CD14-positive monocyte (primary cell): ENCODE data around the gene CHAT. TPM values are rescaled to one million over a fixed set of nuclear protein-coding genes. Genes with fewer than 3 reads are reported as not detected.

Source experiments
- DNase-seq, 3 donors: peaks; one replicate each; pipeline ENCODE4 v3.0.0-alpha.2; 2011 to 2022
- H2AFZ ChIP-seq: 2 replicates; pipeline ENCODE4 v1.6.0; 2012; ENCODE audit warnings: mild to moderate bottlenecking, low read depth, low read length, inconsistent platforms; ENCODE audit not compliant: insufficient read depth, poor library complexity, severe bottlenecking
- H3K27ac ChIP-seq, 2 donors: 1 replicate in 1 of 2; 2 replicates in 1 of 2; pipeline ENCODE4 v1.5.1; 2012 to 2013; ENCODE audit warnings: low read length in 2 of 2, control low read depth in 1 of 2, inconsistent platforms in 1 of 2, low read depth in 1 of 2, mild to moderate bottlenecking in 1 of 2
- H3K27me3 ChIP-seq, 2 donors: one replicate each; pipeline versions ENCODE4 v1.6.0 to v1.6.1; 2011 to 2013; ENCODE audit warnings: low read length in 2 of 2; ENCODE audit not compliant: control insufficient read depth in 2 of 2, insufficient read depth in 2 of 2
- H3K36me3 ChIP-seq, 2 donors: replicated peaks in 1 of 2; 1 replicate in 1 of 2; 2 replicates in 1 of 2; pipeline versions ENCODE4 v1.5.1 to v1.6.1; 2012 to 2013; ENCODE audit warnings: low read length in 2 of 2, control low read depth in 1 of 2, inconsistent platforms in 1 of 2, mild to moderate bottlenecking in 1 of 2; ENCODE audit not compliant: insufficient read depth in 2 of 2, control insufficient read depth in 1 of 2
- H3K4me1 ChIP-seq, 2 donors: 1 replicate in 1 of 2; 2 replicates in 1 of 2; pipeline versions ENCODE4 v1.5.1 to v1.6.1; 2012 to 2013; ENCODE audit warnings: low read length in 2 of 2, control low read depth in 1 of 2, inconsistent platforms in 1 of 2, mild to moderate bottlenecking in 1 of 2, moderate library complexity in 1 of 2; ENCODE audit not compliant: insufficient read depth in 2 of 2, control insufficient read depth in 1 of 2
- H3K4me2 ChIP-seq: replicated peaks from 2 replicates; pipeline ENCODE3; 2012; ENCODE audit warnings: low read length, moderate library complexity, mild to moderate bottlenecking; ENCODE audit not compliant: poor library complexity, severe bottlenecking; ENCODE audit errors: extremely low read depth
- H3K4me3 ChIP-seq, 3 experiments: fragments of 200-600 bp in 1 of 3; sonication (generic) in 1 of 3; replicated peaks in 1 of 3; 1 replicate in 2 of 3; 2 replicates in 1 of 3; pipeline ENCODE4 v1.5.1; 2011 to 2013; ENCODE audit warnings: low read length in 3 of 3, mild to moderate bottlenecking in 3 of 3, control low read depth in 2 of 3, low read depth in 2 of 3, inconsistent platforms in 1 of 3, moderate library complexity in 1 of 3
- H3K79me2 ChIP-seq: 2 replicates; pipeline ENCODE4 v1.6.0; 2012; ENCODE audit warnings: mild to moderate bottlenecking, control low read depth, inconsistent platforms, low read length, moderate library complexity; ENCODE audit not compliant: insufficient read depth
- H3K9ac ChIP-seq: 2 replicates; pipeline ENCODE4 v1.6.0; 2017; ENCODE audit warnings: low read length, mild to moderate bottlenecking; ENCODE audit not compliant: insufficient read depth, poor library complexity, severe bottlenecking
- H3K9me3 ChIP-seq, 2 donors: replicated peaks in 1 of 2; 1 replicate in 1 of 2; 2 replicates in 1 of 2; pipeline versions ENCODE4 v1.5.1 to v1.6.1; 2012 to 2013; ENCODE audit warnings: low read length in 2 of 2, control low read depth in 1 of 2; ENCODE audit not compliant: control insufficient read depth in 1 of 2, insufficient read depth in 1 of 2
- H4K20me1 ChIP-seq: 2 replicates; pipeline ENCODE4 v1.6.0; 2012; ENCODE audit warnings: mild to moderate bottlenecking, low read length, control low read depth, moderate library complexity; ENCODE audit not compliant: insufficient read depth
- H3K27ac Mint-ChIP-seq, 7 donors: one replicate each; pipeline ENCODE4 v1.8.0; 2020; ENCODE audit warnings: mild to moderate bottlenecking in 7 of 7, mixed read lengths in 7 of 7, moderate library complexity in 6 of 7, inconsistent platforms in 2 of 7
- H3K27me3 Mint-ChIP-seq, 3 donors: one replicate each; pipeline ENCODE4 v1.8.0; 2021 to 2022; ENCODE audit warnings: low read depth in 3 of 3, mild to moderate bottlenecking in 3 of 3, mixed read lengths in 3 of 3, moderate library complexity in 3 of 3, inconsistent platforms in 1 of 3
- H3K36me3 Mint-ChIP-seq, 2 donors: one replicate each; pipeline ENCODE4 v1.8.0; 2020; ENCODE audit warnings: mixed read lengths in 2 of 2, inconsistent platforms in 1 of 2, mild to moderate bottlenecking in 1 of 2
- H3K4me1 Mint-ChIP-seq: one replicate; pipeline ENCODE4 v1.8.0; 2020; ENCODE audit warnings: mild to moderate bottlenecking, mixed read lengths
- H3K4me3 Mint-ChIP-seq, 2 donors: one replicate each; pipeline ENCODE4 v1.8.0; 2020; ENCODE audit warnings: mild to moderate bottlenecking in 2 of 2, mixed read lengths in 2 of 2, moderate library complexity in 1 of 2
- H3K9me3 Mint-ChIP-seq, 7 donors: one replicate each; pipeline ENCODE4 v1.8.0; 2020 to 2022; ENCODE audit warnings: mixed read lengths in 7 of 7, mild to moderate bottlenecking in 6 of 7, moderate library complexity in 6 of 7, inconsistent platforms in 2 of 7
- WGBS: methylation state at CpG from one replicate; pipeline ENCODE4 v1.1.5; 2013; ENCODE audit warnings: missing lambda C conversion rate; ENCODE audit not compliant: insufficient coverage; 5-methylcytosine and 5-hydroxymethylcytosine counted together
- intact Hi-C, 2 donors: fragments of 100-400 bp; cut with micrococcal nuclease; formaldehyde crosslinking; loops; one replicate each; pipeline versions ENCODE4 v1.15.0 to v1.15.1; 2023
- polyA plus RNA-seq, 3 donors: library from polyadenylated mRNA; depleted of rRNA in 1 of 3; unstranded in 2 of 3; stranded (reverse) in 1 of 3; fragments of 300-500 nt in 2 of 3; fragments of >200 nt in 1 of 3; fragmentation: Illumina TruSeq in 2 of 3; gene quantifications; 1 replicate in 2 of 3; 2 replicates in 1 of 3; pipeline ENCODE4 v1.2.3, GENCODE V29; 2012 to 2021
- TF ChIP-seq, protein P1 (sequence below): fragments of 200-600 bp; IDR thresholded peaks from one replicate; pipeline ENCODE4 v1.8.0; 2022; ENCODE audit warnings: antibody characterized with exemption, mild to moderate bottlenecking

CHAT gene
- polyA plus RNA-seq, 3 donors, result not detected

DNA sequence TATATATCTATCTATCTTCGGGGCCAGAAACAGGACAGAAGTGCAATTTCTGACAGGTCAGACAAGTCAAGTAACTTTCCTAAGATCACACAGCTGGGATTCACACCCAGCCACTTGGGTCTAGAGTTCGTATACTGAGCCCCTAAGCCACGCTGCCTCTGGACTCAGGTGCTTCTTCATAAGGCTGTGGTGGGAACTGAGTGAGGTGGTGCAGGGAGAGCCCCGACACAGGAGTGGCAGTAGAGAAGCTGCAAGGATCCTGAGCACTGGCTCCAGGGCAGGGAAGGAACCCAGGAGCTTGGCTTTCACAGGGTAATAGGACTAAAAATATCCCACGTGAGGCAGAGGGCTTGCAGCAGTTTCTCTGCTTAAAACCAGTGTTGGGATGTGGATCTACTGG, 99.4 kb downstream of the CHAT start:
- 96% methylated on average over 3 of the region's 5 CpGs for WGBS
- intact Hi-C loops, result no loop called here

More for the DNA sequence above, 99.4 kb downstream of the CHAT start:
- Histone ChIP-seq H3K36me3 (no peaks in the 10 kb centered on the region), H3K27me3 (no peaks in the 10 kb centered on the region), H3K9ac (no peak overlapping the region), H3K4me3 (no peak overlapping the region), H3K79me2 (no peaks in the 10 kb centered on the region), H4K20me1 (no peaks in the 10 kb centered on the region), H3K4me2 (no peak overlapping the region), H3K9me3 (peaks cover 0 to 7% of the 10 kb centered on the region in 2 donors), H3K27ac (no peak overlapping the region), H2AFZ (no peak overlapping the region), H3K4me1 (no peaks in the 10 kb centered on the region)
- TF ChIP-seq, protein P1, sequence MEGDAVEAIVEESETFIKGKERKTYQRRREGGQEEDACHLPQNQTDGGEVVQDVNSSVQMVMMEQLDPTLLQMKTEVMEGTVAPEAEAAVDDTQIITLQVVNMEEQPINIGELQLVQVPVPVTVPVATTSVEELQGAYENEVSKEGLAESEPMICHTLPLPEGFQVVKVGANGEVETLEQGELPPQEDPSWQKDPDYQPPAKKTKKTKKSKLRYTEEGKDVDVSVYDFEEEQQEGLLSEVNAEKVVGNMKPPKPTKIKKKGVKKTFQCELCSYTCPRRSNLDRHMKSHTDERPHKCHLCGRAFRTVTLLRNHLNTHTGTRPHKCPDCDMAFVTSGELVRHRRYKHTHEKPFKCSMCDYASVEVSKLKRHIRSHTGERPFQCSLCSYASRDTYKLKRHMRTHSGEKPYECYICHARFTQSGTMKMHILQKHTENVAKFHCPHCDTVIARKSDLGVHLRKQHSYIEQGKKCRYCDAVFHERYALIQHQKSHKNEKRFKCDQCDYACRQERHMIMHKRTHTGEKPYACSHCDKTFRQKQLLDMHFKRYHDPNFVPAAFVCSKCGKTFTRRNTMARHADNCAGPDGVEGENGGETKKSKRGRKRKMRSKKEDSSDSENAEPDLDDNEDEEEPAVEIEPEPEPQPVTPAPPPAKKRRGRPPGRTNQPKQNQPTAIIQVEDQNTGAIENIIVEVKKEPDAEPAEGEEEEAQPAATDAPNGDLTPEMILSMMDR, result no peak
- Mint-ChIP-seq H3K27ac (no peak overlapping the region), H3K9me3 (peaks cover 4 to 22% (median 13%) of the 10 kb centered on the region in 7 donors), H3K27me3 (peaks cover 3 to 9% (median 5%) of the 10 kb centered on the region in 3 donors), H3K4me1 (no peaks in the 10 kb centered on the region), H3K4me3 (no peak overlapping the region), H3K36me3 (no peaks in the 10 kb centered on the region)
- no peak for DNase-seq

Other genes starting within 250 kb of the CHAT start
- gene DRGX, start 217.9 kb upstream of the CHAT start, polyA plus RNA-seq, result not detected
- gene ERCC6, start 74.9 kb upstream of the CHAT start, polyA plus RNA-seq, result 1 to 10 TPM; 5.4 to 6.2 (median 6.0) TPM
- gene SLC18A3, start 3.7 kb upstream of the CHAT start, polyA plus RNA-seq, result not detected
- gene C10orf53, start 65.6 kb downstream of the CHAT start, polyA plus RNA-seq, result not detected
- gene OGDHL, start 148.3 kb downstream of the CHAT start, polyA plus RNA-seq, result not detected